ENCODE measurements around the gene EPB41L4B.
"Not testable (repeated sequence)": the region's sequence is repeated elsewhere in the genome, so short reads cannot be mapped to it uniquely, and the experiment has no call there.

The EPB41L4B gene

DNA sequence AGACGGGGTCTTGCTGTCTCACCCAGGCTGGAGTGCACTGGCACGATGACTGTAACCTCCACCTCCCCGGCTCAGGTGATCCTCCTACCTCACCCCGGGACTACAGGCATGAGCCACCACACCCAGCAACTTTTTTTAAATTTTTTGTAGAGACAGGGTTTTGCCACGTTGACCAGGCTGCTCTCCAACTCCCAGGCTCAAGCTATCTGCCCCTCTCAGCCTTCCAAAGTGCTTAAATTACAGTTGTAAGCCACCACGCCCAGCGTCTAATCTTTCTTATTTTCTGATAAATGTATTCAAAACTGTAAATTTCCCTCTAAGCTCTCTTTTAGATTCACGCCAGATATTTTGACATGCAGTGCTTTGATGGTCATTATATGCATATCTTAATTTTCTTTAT, 164.2 kb downstream of the EPB41L4B start:
- no peak for DNase-seq

- no peak for DNase-seq
These were observed 169.8 kb downstream of the EPB41L4B start for GRCh38 chr9:109150925-109151545.

GRCh38 chr9:109149722-109150121, 171.1 kb downstream of the EPB41L4B start:
- no peak for DNase-seq

DNA sequence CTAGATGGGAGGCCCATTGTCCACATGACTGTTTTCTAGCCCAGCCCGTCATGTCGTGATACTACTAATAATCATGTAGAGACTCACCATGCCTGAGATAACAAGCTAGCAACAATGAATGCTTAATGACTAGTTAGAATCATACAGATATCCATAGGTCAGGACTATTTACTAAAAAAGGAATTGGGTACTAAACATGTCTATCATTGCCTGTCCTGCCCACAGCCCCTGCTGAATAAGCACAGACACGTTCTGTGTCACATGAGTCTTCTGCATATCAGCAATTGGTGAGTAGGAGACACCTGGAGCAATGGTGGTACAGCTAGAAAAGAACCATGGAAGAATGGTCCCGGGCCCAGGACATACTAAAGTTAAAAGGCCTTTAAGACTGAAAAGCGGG, 171.8 kb downstream of the EPB41L4B start:
- no peak for DNase-seq

DNA sequence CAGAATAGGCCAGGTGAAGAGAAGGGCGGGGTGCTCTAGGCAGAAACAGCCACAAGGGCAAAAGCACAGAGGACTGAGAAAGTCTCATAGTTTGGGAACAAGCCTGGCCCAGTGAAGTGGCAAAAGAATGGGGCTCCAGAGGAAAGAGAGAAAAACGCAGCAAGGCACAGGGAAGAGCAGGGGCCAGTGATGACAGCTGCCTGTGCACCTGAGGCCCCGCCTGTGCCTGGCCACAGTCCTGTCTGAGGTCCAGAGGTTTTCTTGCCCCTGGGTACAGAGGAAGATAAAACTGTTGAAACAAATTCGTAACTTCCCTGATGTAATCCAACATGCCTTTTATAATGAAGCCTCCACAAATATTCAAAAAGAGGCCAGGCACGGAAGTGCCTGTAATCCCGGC, 175.8 kb downstream of the EPB41L4B start:
- DNase-seq = no peak

DNA sequence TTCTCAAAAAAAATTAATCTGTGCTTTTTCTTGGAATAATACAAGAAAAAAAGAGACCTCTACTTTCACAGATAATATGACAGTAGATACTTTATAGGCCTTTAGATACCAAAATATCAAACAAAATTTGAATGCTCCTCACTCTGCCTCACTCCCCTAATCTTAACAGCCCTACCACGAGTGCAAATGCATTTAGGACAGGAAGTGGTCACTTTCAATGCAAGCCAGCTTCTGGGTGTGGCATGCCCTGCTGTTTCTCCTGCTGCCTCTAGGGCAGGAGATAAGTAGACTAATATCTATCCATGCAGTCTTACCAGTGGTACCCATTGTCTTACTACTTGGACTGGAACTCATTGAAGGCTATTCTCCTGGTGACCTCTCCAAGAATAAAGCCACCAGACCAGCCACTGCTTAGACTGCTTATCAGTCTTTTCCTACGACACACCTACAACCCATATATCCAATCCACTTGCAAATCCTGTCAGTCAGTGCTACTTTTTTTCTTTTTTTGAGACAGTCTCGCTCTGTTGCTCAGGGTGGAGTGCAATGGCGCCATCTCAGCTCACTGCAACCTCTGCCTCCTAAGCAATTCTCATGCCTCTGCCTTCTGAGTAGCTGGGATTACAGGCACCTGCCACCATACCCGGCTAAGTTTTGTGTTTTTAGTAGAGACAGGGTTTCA, 176.8 kb downstream of the EPB41L4B start:
- DNase-seq = peak; percentile 50

DNA sequence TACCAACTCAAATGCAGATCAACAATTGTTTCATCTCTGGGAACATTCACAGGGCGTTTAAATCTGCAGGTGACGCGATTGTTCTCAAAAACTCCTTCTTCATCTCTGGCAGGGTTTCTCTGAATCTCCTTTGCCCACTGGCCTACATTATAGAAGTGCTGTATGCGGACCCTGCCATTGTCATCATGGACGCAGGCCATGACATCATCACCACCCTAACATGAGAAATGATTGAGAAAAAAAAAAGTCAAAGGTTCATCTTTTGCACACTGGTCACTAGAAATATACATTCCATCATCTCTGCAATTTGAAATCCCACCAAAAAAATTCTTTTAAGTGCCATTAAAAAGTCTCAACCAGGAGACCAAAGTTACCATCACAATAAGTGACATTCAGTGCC, 179.5 kb downstream of the EPB41L4B start:
- DNase-seq = no peak

GRCh38 chr9:109139851-109140250, 181.0 kb downstream of the EPB41L4B start:
- DNase-seq = no peak

- no peak for DNase-seq
These were observed 182.4 kb downstream of the EPB41L4B start for GRCh38 chr9:109138421-109138820.

GRCh38 chr9:109134167-109134578, 186.7 kb downstream of the EPB41L4B start:
- no peak for DNase-seq

- no peak for DNase-seq
These were observed 187.3 kb downstream of the EPB41L4B start for GRCh38 chr9:109133533-109133932.

GRCh38 chr9:109132567-109133021, 188.3 kb downstream of the EPB41L4B start:
- no peak for DNase-seq

- DNase-seq = no peak
These were observed 191.2 kb downstream of the EPB41L4B start for GRCh38 chr9:109129470-109130197.

GRCh38 chr9:109126671-109127070, 194.2 kb downstream of the EPB41L4B start:
- DNase-seq = not testable (repeated sequence)

- no peak for DNase-seq
These were observed 196.7 kb downstream of the EPB41L4B start for GRCh38 chr9:109124121-109124520.

DNA sequence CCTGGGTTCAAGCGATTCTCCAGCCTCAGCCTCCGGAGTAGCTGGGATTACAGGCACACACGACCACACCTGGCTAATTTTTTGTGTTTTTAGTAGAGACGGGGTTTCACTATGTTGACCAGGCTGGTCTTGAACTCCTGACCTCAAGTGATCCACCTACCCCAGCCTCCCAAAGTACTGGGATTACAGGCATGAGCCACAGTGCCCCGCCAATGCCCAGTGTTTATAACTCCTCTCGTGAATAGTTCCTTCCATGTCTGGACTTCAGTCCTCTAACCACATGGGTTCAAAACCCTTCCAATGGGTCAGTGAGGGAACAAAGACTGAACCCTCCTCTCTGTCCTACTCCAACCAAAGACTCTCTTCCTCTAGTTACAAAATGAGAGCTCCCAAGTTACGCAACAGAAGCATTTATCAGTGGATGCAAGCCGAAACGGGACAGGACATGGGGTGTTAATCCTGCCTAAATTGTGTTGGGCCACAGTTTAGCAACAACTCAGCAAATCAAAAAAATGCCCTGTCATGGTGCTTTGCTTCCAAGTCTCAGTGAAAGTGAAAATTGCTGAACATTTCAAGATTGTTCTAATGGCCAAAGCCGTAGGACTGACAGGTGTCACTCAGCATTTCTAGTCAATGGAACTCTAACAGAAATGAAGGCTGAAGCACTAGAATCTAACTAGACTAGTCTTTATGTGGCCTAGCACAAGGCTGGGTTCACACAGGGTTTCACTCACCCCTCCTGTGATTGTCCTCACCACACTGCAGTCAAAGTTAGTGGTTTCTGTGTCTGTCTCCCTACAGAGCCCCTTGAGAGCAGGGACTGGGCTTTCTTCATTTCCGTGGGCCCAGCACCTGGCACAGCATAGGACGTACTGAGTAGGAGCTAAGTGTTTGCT, 197.9 kb downstream of the EPB41L4B start:
- DNase-seq = no peak
